ENCODE results near the gene SMG5. TPM values are rescaled to one million over a fixed set of nuclear protein-coding genes. Genes with fewer than 3 reads are reported as not detected.

SMG5 gene
- total RNA-seq, 1 experiment from 2014 or later, result 155 TPM

DNA sequence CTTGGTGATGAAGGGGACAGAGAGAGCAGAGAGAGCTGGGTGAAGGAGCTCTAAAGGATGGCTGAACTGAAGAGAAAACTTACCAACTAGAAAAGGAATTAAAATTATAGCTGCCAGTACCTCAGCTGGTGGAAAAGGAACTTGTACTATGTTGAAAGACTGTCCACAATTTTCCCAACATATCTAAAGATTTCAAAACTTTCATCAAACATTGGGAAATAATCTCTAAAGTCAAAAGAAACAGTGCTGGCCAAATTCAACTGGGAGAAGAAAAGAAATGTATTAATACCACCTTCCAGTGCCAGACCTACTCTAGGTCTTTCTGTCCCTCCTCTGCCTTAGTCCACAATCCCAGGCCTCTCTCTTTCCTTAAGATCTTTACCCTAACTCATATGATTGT lies 6.1 kb downstream of the SMG5 start:
- peaks cover 12% of the 10 kb centered on the region for H3K4me1 Mint-ChIP-seq (ENCODE audit: low read depth, unreplicated experiment)
- BruUV-seq (replicated peaks), result no TSS peak
- H3K4me3 Mint-ChIP-seq (ENCODE audit: unreplicated experiment), result no peak overlapping the region
- Histone ChIP-seq H3K36me3 (ENCODE audit: control insufficient read depth, insufficient read depth, low read length) (peaks cover 15% of the 10 kb centered on the region), H3K4me3 (ENCODE audit: low read depth, low read length) (no peak overlapping the region), H3K27me3 (replicated peaks; ENCODE audit: control insufficient read depth, insufficient read depth, low read length) (no peaks in the 10 kb centered on the region), H3K4me1 (peaks cover 9% of the 10 kb centered on the region), H3K9me3 (no peaks in the 10 kb centered on the region)
- ChIA-PET POLR2A (no interaction called here), CTCF (no interaction called here)
- no peak overlapping the region for H3K27ac Mint-ChIP-seq (ENCODE audit: unreplicated experiment)
- no peaks in the 10 kb centered on the region for H3K27me3 Mint-ChIP-seq (ENCODE audit: insufficient read depth, unreplicated experiment)
- no peaks in the 10 kb centered on the region for H3K9me3 Mint-ChIP-seq (ENCODE audit: unreplicated experiment)
- DNase-seq, result no peak
- intact Hi-C loops (cut with micrococcal nuclease; ENCODE audit: unreplicated experiment), result no loop called here
- peaks cover 74% of the 10 kb centered on the region for H3K36me3 Mint-ChIP-seq (ENCODE audit: insufficient read depth, unreplicated experiment)
- no peak for TF ChIP-seq CTCF (IDR thresholded peaks at IDR 0.05; ENCODE audit: insufficient read depth in 1 of 2, low read depth in 1 of 2, low read length in 1 of 2, severe bottlenecking in 1 of 2, unreplicated experiment in 1 of 2)

DNA sequence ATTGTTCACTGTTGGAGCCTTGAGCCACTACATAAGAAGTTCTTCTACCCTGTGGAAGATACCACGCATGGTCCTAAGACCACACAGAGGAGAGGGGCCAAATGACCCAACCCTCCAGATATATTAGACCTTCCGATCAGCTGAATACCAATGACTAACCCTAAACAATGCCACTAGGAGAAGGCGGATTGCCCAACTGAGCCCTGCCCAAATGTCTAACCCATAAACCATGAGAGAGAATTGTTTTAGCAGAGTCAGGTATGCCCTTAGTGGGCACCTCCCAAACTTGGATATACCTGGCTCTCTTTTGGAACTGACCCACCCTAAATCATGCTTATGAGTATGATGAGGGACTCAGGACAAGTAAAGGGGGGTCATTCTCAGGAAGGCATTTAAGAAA lies 12.3 kb downstream of the SMG5 start:
- CTCF ChIA-PET, result no interaction called here
- H3K27ac Mint-ChIP-seq (ENCODE audit: unreplicated experiment), result no peak overlapping the region

GRCh38 chr1:156268336-156268735 lies 14.3 kb downstream of the SMG5 start:
- ChIA-PET CTCF (no interaction called here), POLR2A (no interaction called here)
- TF ChIP-seq CTCF (IDR thresholded peaks at IDR 0.05; ENCODE audit: insufficient read depth in 1 of 2, low read depth in 1 of 2, low read length in 1 of 2, severe bottlenecking in 1 of 2, unreplicated experiment in 1 of 2), result no peak
- Histone ChIP-seq H3K9me3 (no peaks in the 10 kb centered on the region), H3K4me1 (no peaks in the 10 kb centered on the region), H3K36me3 (ENCODE audit: control insufficient read depth, insufficient read depth, low read length) (peaks cover 9% of the 10 kb centered on the region), H3K4me3 (ENCODE audit: low read depth, low read length) (no peak overlapping the region), H3K27me3 (replicated peaks; ENCODE audit: control insufficient read depth, insufficient read depth, low read length) (no peaks in the 10 kb centered on the region)
- Mint-ChIP-seq H3K4me1 (ENCODE audit: low read depth, unreplicated experiment) (no peaks in the 10 kb centered on the region), H3K9me3 (ENCODE audit: unreplicated experiment) (no peaks in the 10 kb centered on the region), H3K4me3 (ENCODE audit: unreplicated experiment) (no peak overlapping the region), H3K36me3 (ENCODE audit: insufficient read depth, unreplicated experiment) (peaks cover 96% of the 10 kb centered on the region), H3K27me3 (ENCODE audit: insufficient read depth, unreplicated experiment) (no peaks in the 10 kb centered on the region), H3K27ac (ENCODE audit: unreplicated experiment) (no peak overlapping the region)
- intact Hi-C loops (cut with micrococcal nuclease; ENCODE audit: unreplicated experiment), result no loop called here
- no peak for DNase-seq
- BruUV-seq (replicated peaks), result no TSS peak

More for the DNA sequence above, 12.3 kb downstream of the SMG5 start:
- BruUV-seq (replicated peaks), result no TSS peak
- no peaks in the 10 kb centered on the region for H3K4me1 ChIP-seq
- H3K9me3 ChIP-seq, result no peaks in the 10 kb centered on the region
- POLR2A ChIA-PET, result interaction anchor here (0.6 kb wide), 1 partner anchor 446 kb away, joined by 11 read pairs; no protein-coding TSS in a partner anchor
- H3K36me3 ChIP-seq (ENCODE audit: control insufficient read depth, insufficient read depth, low read length), result peaks cover 12% of the 10 kb centered on the region
- H3K27me3 ChIP-seq (replicated peaks; ENCODE audit: control insufficient read depth, insufficient read depth, low read length), result no peaks in the 10 kb centered on the region
- no peak overlapping the region for H3K4me3 ChIP-seq (ENCODE audit: low read depth, low read length)
- intact Hi-C loops (cut with micrococcal nuclease; ENCODE audit: unreplicated experiment), result no loop called here
- no peak for TF ChIP-seq CTCF (IDR thresholded peaks at IDR 0.05; ENCODE audit: insufficient read depth in 1 of 2, low read depth in 1 of 2, low read length in 1 of 2, severe bottlenecking in 1 of 2, unreplicated experiment in 1 of 2)
- Mint-ChIP-seq H3K4me1 (ENCODE audit: low read depth, unreplicated experiment) (no peaks in the 10 kb centered on the region), H3K27me3 (ENCODE audit: insufficient read depth, unreplicated experiment) (no peaks in the 10 kb centered on the region), H3K9me3 (ENCODE audit: unreplicated experiment) (no peaks in the 10 kb centered on the region), H3K4me3 (ENCODE audit: unreplicated experiment) (no peak overlapping the region), H3K36me3 (ENCODE audit: insufficient read depth, unreplicated experiment) (peaks cover 99% of the 10 kb centered on the region)
- DNase-seq, result no peak
